Stimulated activated naive CD8-positive, alpha-beta T cell treated with anti-CD3 and anti-CD28 coated beads, Interleukin-15, Interleukin-2, amounts not matched to agents 100 U/mL and 50 U/mL, for 24 hours (primary cell): ENCODE measurements around the gene KCNA1.

Source experiments
- ATAC-seq: fragments of 150-1000 bp; cut with Tn5 transposase; one replicate; pipeline ENCODE4 v1.10.0; 2021
- DNase-seq: peaks from one replicate; pipeline ENCODE4 v3.0.0; 2021

KCNA1 gene

DNA sequence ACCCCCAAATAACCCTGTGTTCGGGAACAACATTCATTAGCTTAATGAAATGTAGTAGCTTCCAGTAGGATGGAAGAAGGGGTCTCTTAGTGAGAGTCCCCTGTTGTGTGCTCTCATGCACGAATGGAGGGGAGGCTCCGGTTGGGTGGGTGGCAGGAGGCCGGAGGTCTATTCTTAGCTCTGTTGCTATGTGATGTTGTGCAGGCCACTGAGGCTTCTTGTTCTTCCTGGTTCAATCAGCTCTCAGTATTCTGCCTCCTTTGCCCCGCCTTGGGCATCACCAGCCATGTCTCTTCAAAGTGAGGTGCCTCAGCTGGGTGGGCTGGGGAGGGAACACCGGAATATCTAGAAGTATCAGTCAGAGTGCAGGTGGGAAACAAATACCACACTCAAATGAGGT lies 50.8 kb downstream of the KCNA1 start:
- DNase-seq = no peak
- no peak for ATAC-seq

GRCh38 chr12:4961311-4961710 lies 51.6 kb downstream of the KCNA1 start:
- no peak for ATAC-seq

GRCh38 chr12:4962539-4963486 lies 53.1 kb downstream of the KCNA1 start:
- ATAC-seq = no peak
- DNase-seq = no peak

More at GRCh38 chr12:4961311-4961710, 51.6 kb downstream of the KCNA1 start:
- no peak for DNase-seq
